Spleen (tissue), 11 donors: ENCODE data around the gene GLUD2. TPM values are rescaled to one million over a fixed set of nuclear protein-coding genes. Genes with fewer than 3 reads are reported as not detected.

Experiments
- DNase-seq: peaks from one replicate; pipeline ENCODE4 v3.0.0-alpha.2; 2020
- H3K27ac ChIP-seq, 8 donors: fragments of 200-600 bp; sonication (generic) in 7 of 8; 1 replicate in 4 of 8; 2 replicates in 4 of 8; pipeline versions ENCODE4 v1.5.0 to v1.8.0; 2016 to 2021; ENCODE audit warnings: inconsistent platforms in 4 of 8, mild to moderate bottlenecking in 4 of 8, moderate library complexity in 1 of 8
- H3K27me3 ChIP-seq, 7 donors: fragments of 200-600 bp; sonication (generic) in 6 of 7; replicated peaks in 1 of 7; 1 replicate in 4 of 7; 2 replicates in 3 of 7; pipeline versions ENCODE4 v1.5.0 to v1.8.0; 2016 to 2021; ENCODE audit warnings: inconsistent platforms in 3 of 7, mild to moderate bottlenecking in 1 of 7
- H3K36me3 ChIP-seq, 6 donors: fragments of 200-600 bp; sonication (generic) in 5 of 6; 1 replicate in 4 of 6; 2 replicates in 2 of 6; pipeline versions ENCODE4 v1.5.0 to v1.8.0; 2016 to 2021; ENCODE audit warnings: inconsistent platforms in 2 of 6
- H3K4me1 ChIP-seq, 6 donors: fragments of 200-600 bp; sonication (generic) in 5 of 6; 1 replicate in 3 of 6; 2 replicates in 3 of 6; pipeline versions ENCODE4 v1.5.0 to v1.8.0; 2016 to 2021; ENCODE audit warnings: inconsistent platforms in 3 of 6
- H3K4me3 ChIP-seq, 8 donors: fragments of 200-600 bp; sonication (generic) in 7 of 8; 1 replicate in 4 of 8; 2 replicates in 4 of 8; pipeline versions ENCODE4 v1.5.0 to v1.8.0; 2016 to 2021; ENCODE audit warnings: inconsistent platforms in 4 of 8, mild to moderate bottlenecking in 4 of 8, moderate library complexity in 2 of 8
- H3K9me3 ChIP-seq, 8 donors: fragments of 200-600 bp; sonication (generic) in 7 of 8; 1 replicate in 4 of 8; 2 replicates in 4 of 8; pipeline versions ENCODE4 v1.5.0 to v1.8.0; 2016 to 2021; ENCODE audit warnings: inconsistent platforms in 4 of 8
- CTCF ChIP-seq, 11 experiments: fragments of 200-600 bp in 7 of 11; fragments of 450-650 bp in 4 of 11; sonication (generic) in 4 of 11; IDR thresholded peaks in 8 of 11; conservative IDR thresholded peaks in 3 of 11; 1 replicate in 7 of 11; 2 replicates in 4 of 11; pipeline versions ENCODE4 v1.4.0 to v1.8.0; 2016 to 2021; ENCODE audit warnings: antibody characterized with exemption in 11 of 11, inconsistent platforms in 4 of 11, mild to moderate bottlenecking in 1 of 11
- POLR2A ChIP-seq, 3 donors: fragments of 450-650 bp; IDR thresholded peaks; one replicate each; pipeline ENCODE4 v1.5.1; 2017; ENCODE audit warnings: antibody characterized with exemption in 3 of 3, mild to moderate bottlenecking in 1 of 3
- POLR2AphosphoS5 ChIP-seq, 3 donors: sonication (generic); formaldehyde crosslinking; IDR thresholded peaks; one replicate each; pipeline ENCODE4 v1.5.1; 2017; ENCODE audit warnings: antibody characterized with exemption in 3 of 3
- WGBS, 5 donors: extraction: QIAGEN DNeasy Blood & Tissue Kit in 3 of 5; methylation state at CpG; one replicate each; pipeline versions ENCODE4 v1.1.5 to v1.1.7; 2013 to 2018; 5-methylcytosine and 5-hydroxymethylcytosine counted together
- intact Hi-C: fragments of 100-400 bp; cut with DNase I; formaldehyde crosslinking; loops from one replicate; pipeline ENCODE4 v1.15.0; 2023; ENCODE audit warnings: low total_unique reads
- polyA plus RNA-seq, 3 donors: library from polyadenylated mRNA; stranded (reverse); fragments of 200-250 nt; gene quantifications; one replicate each; pipeline ENCODE4 v1.2.1, GENCODE V29; 2013
- total RNA-seq, 7 donors: library from RNA; depleted of rRNA in 3 of 7; stranded (reverse); fragments of >200 nt in 3 of 7; fragmentation: NEBNext Ultra II Directional in 4 of 7; extraction: Animal tissue kit (Norgen Biotek cat#: 25700) in 4 of 7; gene quantifications; one replicate each; pipeline versions ENCODE4 v1.1.0 to v1.2.1, GENCODE V29; 2016 to 2021
- donor health status: healthy with polysubstance abuse.
- donor health status: DM: no; HTN: no; CAD: no; lungs with moderate emphysema.
- donor health status: DM: no; HTN: no; CAD: no.
- donor health status: Bipolar disorder and iron deficiency.
- donor health status: healthy.
- donor health status: DM: no; HTN: no; CAD: no.
- donor health status: DM: yes; HTN: yes; CAD: no.

Gene GLUD2
- total and polyA plus RNA-seq, 10 donors: 0.10 to 1.4 (median 0.19) TPM; not detected in 1

- WGBS, 5 donors: 62 to 91% (median 71%) methylated on average over 3 of the region's 3 CpGs
- no peak for TF ChIP-seq POLR2AphosphoS5 (IDR thresholded peaks at IDR 0.05)
- no peak for TF ChIP-seq POLR2A (IDR thresholded peaks at IDR 0.05)
- TF ChIP-seq CTCF (IDR thresholded peaks at IDR 0.05 in 8 of 11, conservative IDR thresholded peaks at IDR 0.05 in 3 of 11): no peak
- no peak overlapping the region for H3K27ac ChIP-seq
- H3K9me3 ChIP-seq: peaks cover 0 to 11% (median under 1%) of the 10 kb centered on the region in 8 donors
- intact Hi-C loops: no loop called here
- H3K36me3 ChIP-seq: no peaks in the 10 kb centered on the region
- H3K4me3 ChIP-seq: no peak overlapping the region
- DNase-seq: no peak
- H3K4me1 ChIP-seq: no peaks in the 10 kb centered on the region
- H3K27me3 ChIP-seq: no peaks in the 10 kb centered on the region
Observed at GRCh38 chrX:121009764-121010163, 37.6 kb upstream of the GLUD2 start.

GRCh38 chrX:121010218-121010617 lies 37.2 kb upstream of the GLUD2 start:
- WGBS, 5 donors: 64 to 96% (median 83%) methylated on average over 4 of the region's 4 CpGs
- TF ChIP-seq CTCF (IDR thresholded peaks at IDR 0.05 in 8 of 11, conservative IDR thresholded peaks at IDR 0.05 in 3 of 11) (no peak), POLR2A (IDR thresholded peaks at IDR 0.05) (no peak), POLR2AphosphoS5 (IDR thresholded peaks at IDR 0.05) (no peak)
- DNase-seq: no peak
- H3K27ac ChIP-seq: no peak overlapping the region
- H3K4me1 ChIP-seq: no peaks in the 10 kb centered on the region
- no peak overlapping the region for H3K4me3 ChIP-seq
- intact Hi-C loops: no loop called here
- H3K9me3 ChIP-seq: peaks cover 0 to 16% (median 2%) of the 10 kb centered on the region in 8 donors
- H3K36me3 ChIP-seq: no peaks in the 10 kb centered on the region
- H3K27me3 ChIP-seq: no peaks in the 10 kb centered on the region

GRCh38 chrX:121011254-121011653 lies 36.2 kb upstream of the GLUD2 start:
- no peaks in the 10 kb centered on the region for H3K4me1 ChIP-seq
- no peaks in the 10 kb centered on the region for H3K36me3 ChIP-seq
- H3K9me3 ChIP-seq: peaks cover 0 to 15% (median 2%) of the 10 kb centered on the region in 8 donors
- H3K27me3 ChIP-seq: no peaks in the 10 kb centered on the region
- H3K27ac ChIP-seq: no peak overlapping the region
- no peak for DNase-seq
- TF ChIP-seq POLR2AphosphoS5 (IDR thresholded peaks at IDR 0.05) (no peak), POLR2A (IDR thresholded peaks at IDR 0.05) (no peak), CTCF (IDR thresholded peaks at IDR 0.05 in 8 of 11, conservative IDR thresholded peaks at IDR 0.05 in 3 of 11) (no peak)
- H3K4me3 ChIP-seq: no peak overlapping the region
- intact Hi-C loops: no loop called here
- WGBS, 5 donors: 76 to 92% (median 81%) methylated on average over 7 of the region's 7 CpGs

GRCh38 chrX:121013897-121014455 lies 33.4 kb upstream of the GLUD2 start:
- peaks cover 0 to 12% (median 2%) of the 10 kb centered on the region in 8 donors for H3K9me3 ChIP-seq
- H3K4me1 ChIP-seq: no peaks in the 10 kb centered on the region
- no peak overlapping the region for H3K4me3 ChIP-seq
- no peak overlapping the region for H3K27ac ChIP-seq
- H3K27me3 ChIP-seq: no peaks in the 10 kb centered on the region
- H3K36me3 ChIP-seq: no peaks in the 10 kb centered on the region
- TF ChIP-seq POLR2AphosphoS5 (IDR thresholded peaks at IDR 0.05) (no peak), POLR2A (IDR thresholded peaks at IDR 0.05) (no peak), CTCF (IDR thresholded peaks at IDR 0.05 in 8 of 11, conservative IDR thresholded peaks at IDR 0.05 in 3 of 11) (no peak)
- intact Hi-C loops: no loop called here
- no peak for DNase-seq
